ENCODE data around the gene MOK. TPM values are rescaled to one million over a fixed set of nuclear protein-coding genes. Genes with fewer than 3 reads are reported as not detected.

Gene MOK
- total RNA-seq, 4 donors from 2014 or later: 1.3 to 2.8 (median 2.3) TPM

- H3K9me3 ChIP-seq: no peaks in the 10 kb centered on the region
- H3K27me3 ChIP-seq: no peaks in the 10 kb centered on the region
- no peaks in the 10 kb centered on the region for H3K36me3 ChIP-seq
- H3K27ac ChIP-seq: no peak overlapping the region
- intact Hi-C loops (cut with DNase I; ENCODE audit: low total_unique reads): no loop called here
- in situ Hi-C loops (cut with MboI; ENCODE audit: low sequenced_read_pairs in 4 of 4): no loop called here
- H3K4me1 ChIP-seq: no peaks in the 10 kb centered on the region
- DNase-seq (no peak), ATAC-seq (no peak)
- TF ChIP-seq POLR2A (IDR thresholded peaks at IDR 0.05) (no peak), CTCF (IDR thresholded peaks at IDR 0.05 in 4 of 5, conservative IDR thresholded peaks at IDR 0.05 in 1 of 5) (no peak)
- H3K4me3 ChIP-seq: no peak overlapping the region
Observed at GRCh38 chr14:102293781-102294180, 11.2 kb downstream of the MOK start.

GRCh38 chr14:102292441-102292840 is 12.5 kb downstream of the MOK start:
- Histone ChIP-seq H3K36me3 (no peaks in the 10 kb centered on the region), H3K4me1 (no peaks in the 10 kb centered on the region), H3K27ac (no peak overlapping the region), H3K9me3 (no peaks in the 10 kb centered on the region), H3K4me3 (no peak overlapping the region), H3K27me3 (no peaks in the 10 kb centered on the region)
- no peak for DNase-seq
- intact Hi-C loops (cut with DNase I; ENCODE audit: low total_unique reads): no loop called here
- in situ Hi-C loops (cut with MboI; ENCODE audit: low sequenced_read_pairs in 4 of 4): no loop called here
- ATAC-seq: no peak
- TF ChIP-seq CTCF (IDR thresholded peaks at IDR 0.05 in 4 of 5, conservative IDR thresholded peaks at IDR 0.05 in 1 of 5) (no peak), POLR2A (IDR thresholded peaks at IDR 0.05) (no peak)

- ATAC-seq: no peak
- Histone ChIP-seq H3K36me3 (no peaks in the 10 kb centered on the region), H3K4me1 (no peaks in the 10 kb centered on the region), H3K27me3 (no peaks in the 10 kb centered on the region), H3K9me3 (no peaks in the 10 kb centered on the region), H3K4me3 (no peak overlapping the region), H3K27ac (no peak overlapping the region)
- intact Hi-C loops (cut with DNase I; ENCODE audit: low total_unique reads) (no loop called here), in situ Hi-C loops (cut with MboI; ENCODE audit: low sequenced_read_pairs in 4 of 4) (no loop called here)
- TF ChIP-seq POLR2A (IDR thresholded peaks at IDR 0.05) (no peak), CTCF (IDR thresholded peaks at IDR 0.05 in 4 of 5, conservative IDR thresholded peaks at IDR 0.05 in 1 of 5) (no peak)
- no peak for DNase-seq
Observed at GRCh38 chr14:102288139-102288538, 16.8 kb downstream of the MOK start.

GRCh38 chr14:102285106-102285505 is 19.9 kb downstream of the MOK start:
- intact Hi-C loops (cut with DNase I; ENCODE audit: low total_unique reads) (no loop called here), in situ Hi-C loops (cut with MboI; ENCODE audit: low sequenced_read_pairs in 4 of 4) (no loop called here)
- ATAC-seq (no peak), DNase-seq (no peak)
- H3K4me3 ChIP-seq: no peak overlapping the region
- TF ChIP-seq POLR2A (IDR thresholded peaks at IDR 0.05) (no peak), CTCF (IDR thresholded peaks at IDR 0.05 in 4 of 5, conservative IDR thresholded peaks at IDR 0.05 in 1 of 5) (no peak)
- H3K27ac ChIP-seq: no peak overlapping the region
- no peaks in the 10 kb centered on the region for H3K27me3 ChIP-seq
- no peaks in the 10 kb centered on the region for H3K4me1 ChIP-seq
- no peaks in the 10 kb centered on the region for H3K9me3 ChIP-seq
- H3K36me3 ChIP-seq: no peaks in the 10 kb centered on the region

GRCh38 chr14:102283631-102284129 is 21.3 kb downstream of the MOK start:
- Histone ChIP-seq H3K9me3 (no peaks in the 10 kb centered on the region), H3K4me1 (peaks cover 0 to 3% of the 10 kb centered on the region in 2 donors), H3K27me3 (no peaks in the 10 kb centered on the region), H3K4me3 (no peak overlapping the region), H3K27ac (no peak overlapping the region), H3K36me3 (no peaks in the 10 kb centered on the region)
- TF ChIP-seq POLR2A (IDR thresholded peaks at IDR 0.05): no peak
- no peak for TF ChIP-seq CTCF (IDR thresholded peaks at IDR 0.05 in 4 of 5, conservative IDR thresholded peaks at IDR 0.05 in 1 of 5)
- ATAC-seq: no peak
- intact Hi-C loops (cut with DNase I; ENCODE audit: low total_unique reads) (no loop called here), in situ Hi-C loops (cut with MboI; ENCODE audit: low sequenced_read_pairs in 4 of 4) (no loop called here)
- no peak for DNase-seq
